ENCODE measurements around the gene ASTN2. TPM values are rescaled to one million over a fixed set of nuclear protein-coding genes. Genes with fewer than 3 reads are reported as not detected.

Gene ASTN2
- total and polyA plus RNA-seq, 10 of the 15 experiments (the other 5 are each of a cell fraction or from before 2014, with no cell fraction given) = 1.4 to 15.7 (median 7.0) TPM

- in situ Hi-C loops (cut with MboI) = loop anchor here (25.0 kb wide), 1 partner anchor 676 kb away; no protein-coding TSS in a partner anchor
- WGBS (ENCODE audit: insufficient coverage, insufficient replicate concordance, low lambda C conversion rate, missing lambda C conversion rate) = 5% methylated on average over 24 of the region's 24 CpGs
Observed at GRCh38 chr9:117412841-117413240, 2.0 kb downstream of the ASTN2 start.

More at GRCh38 chr9:117412841-117413240, 2.0 kb downstream of the ASTN2 start:
- H3K9me3 ChIP-seq (replicated peaks; ENCODE audit: control insufficient read depth, insufficient read depth, low read length) = no peaks in the 10 kb centered on the region
- no peak overlapping the region for H3K9ac ChIP-seq (ENCODE audit: control insufficient read depth, insufficient read depth, low read length)
- no peak overlapping the region for H3K4me2 ChIP-seq (ENCODE audit: control insufficient read depth, insufficient read depth)
- no peak overlapping the region for H3K4me3 ChIP-seq
- POLR2A ChIA-PET = no interaction called here
- H4K20me1 ChIP-seq (ENCODE audit: control insufficient read depth, insufficient read depth) = no peaks in the 10 kb centered on the region
- intact Hi-C loops (cut with micrococcal nuclease; ENCODE audit: unreplicated experiment) = loop anchor here (5.0 kb wide), 1 partner anchor 496 kb away; no protein-coding TSS in a partner anchor
- no peaks in the 10 kb centered on the region for H3K79me2 ChIP-seq (ENCODE audit: control insufficient read depth, insufficient read depth, low read length)
- H3K27me3 ChIP-seq (replicated peaks in 1 of 2; ENCODE audit: control insufficient read depth in 2 of 2, insufficient read depth in 2 of 2, low read length in 1 of 2) = peaks cover 13 to 19% of the 10 kb centered on the region in 2 experiments; a peak in 3 of 4 replicates
- H3K4me1 ChIP-seq (ENCODE audit: control insufficient read depth, insufficient read depth, low read length) = no peaks in the 10 kb centered on the region
- ATAC-seq (no peak), DNase-seq (ENCODE audit: low read depth, low spot score) (no peak), FAIRE-seq (no peak)
- RAD21 ChIA-PET (ENCODE audit: unreplicated experiment) = no interaction called here
- no peak overlapping the region for H3K27ac ChIP-seq (ENCODE audit: control insufficient read depth, insufficient read depth)
- no peak overlapping the region for H2AFZ ChIP-seq (ENCODE audit: control insufficient read depth, low read depth, low read length)
- H3K36me3 ChIP-seq (ENCODE audit: control insufficient read depth in 2 of 2, insufficient read depth in 2 of 2, low read length in 1 of 2) = no peaks in the 10 kb centered on the region
- SMC1A ChIA-PET (ENCODE audit: uncharacterized antibody, unreplicated experiment) = interaction anchor here (1.3 kb wide), 1 partner anchor 675 kb away, joined by 5 read pairs; no protein-coding TSS in a partner anchor
- no TSS peak for BruUV-seq (replicated peaks)
- CTCF ChIA-PET = interaction anchor here (0.9 kb wide), 1 partner anchor 13 kb away, joined by 3 read pairs; no protein-coding TSS in a partner anchor
- TF ChIP-seq, protein P1, sequence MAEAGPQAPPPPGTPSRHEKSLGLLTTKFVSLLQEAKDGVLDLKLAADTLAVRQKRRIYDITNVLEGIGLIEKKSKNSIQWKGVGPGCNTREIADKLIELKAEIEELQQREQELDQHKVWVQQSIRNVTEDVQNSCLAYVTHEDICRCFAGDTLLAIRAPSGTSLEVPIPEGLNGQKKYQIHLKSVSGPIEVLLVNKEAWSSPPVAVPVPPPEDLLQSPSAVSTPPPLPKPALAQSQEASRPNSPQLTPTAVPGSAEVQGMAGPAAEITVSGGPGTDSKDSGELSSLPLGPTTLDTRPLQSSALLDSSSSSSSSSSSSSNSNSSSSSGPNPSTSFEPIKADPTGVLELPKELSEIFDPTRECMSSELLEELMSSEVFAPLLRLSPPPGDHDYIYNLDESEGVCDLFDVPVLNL (IDR thresholded peaks at IDR 0.05; ENCODE audit: low read depth, low read length) = no peak
- no peak for TF ChIP-seq RBBP5 (conservative IDR thresholded peaks at IDR 0.05)
- no peak for TF ChIP-seq MXI1 (IDR thresholded peaks at IDR 0.05; ENCODE audit: low read depth, low read length)
- no peak for TF ChIP-seq MYC (IDR thresholded peaks at IDR 0.05; ENCODE audit: insufficient read depth, insufficient read length, insufficient replicate concordance, low read length, severe bottlenecking)
- no peak for TF ChIP-seq IKZF2 (IDR thresholded peaks at IDR 0.05)
- no peak for TF ChIP-seq SKIL (IDR thresholded peaks at IDR 0.05; ENCODE audit: low read depth, poor library complexity, severe bottlenecking)
- no peak for TF ChIP-seq DPF2 (IDR thresholded peaks at IDR 0.05)
- TF ChIP-seq CHD2 (IDR thresholded peaks at IDR 0.05; ENCODE audit: borderline replicate concordance, low read depth, low read length) = no peak
- no peak for TF ChIP-seq IKZF1 (conservative IDR thresholded peaks at IDR 0.05)
- TF ChIP-seq SIX5 (IDR thresholded peaks at IDR 0.05; ENCODE audit: low read depth, low read length, severe bottlenecking) = no peak
- TF ChIP-seq ZNF592 (IDR thresholded peaks at IDR 0.05) = no peak
- no peak for TF ChIP-seq EGR1 (IDR thresholded peaks at IDR 0.05; ENCODE audit: borderline replicate concordance in 1 of 2, low read depth in 2 of 2, low read length in 2 of 2)
- TF ChIP-seq EZH2 (IDR thresholded peaks at IDR 0.05; ENCODE audit: borderline replicate concordance, control insufficient read depth, low read depth, low read length) = no peak
- no peak for TF ChIP-seq KLF5 (IDR thresholded peaks at IDR 0.05; ENCODE audit: partially characterized antibody)
- no peak for TF ChIP-seq SP1 (IDR thresholded peaks at IDR 0.05; ENCODE audit: low read depth, low read length)
